ENCODE results near the gene ATXN1.

The ATXN1 gene

GRCh38 chr6:16278048-16278724 is 483.1 kb downstream of the ATXN1 start:
- Histone ChIP-seq H3K27me3 (ENCODE audit: insufficient read depth, poor library complexity, severe bottlenecking) (no peaks in the 10 kb centered on the region), H3K27ac (replicated peaks) (no peak overlapping the region), H3K4me3 (replicated peaks; ENCODE audit: insufficient read depth, low read length) (no peak overlapping the region)
- DNase-seq (ENCODE audit: low read depth in 1 of 2, low spot score in 1 of 2) = no peak
- no peak for TF ChIP-seq CTCF (IDR thresholded peaks at IDR 0.05; ENCODE audit: insufficient read depth, low read length)
- TF ChIP-seq SPI1 (IDR thresholded peaks at IDR 0.05; ENCODE audit: borderline replicate concordance, low read depth) = no peak
- TF ChIP-seq GABPA (IDR thresholded peaks at IDR 0.05; ENCODE audit: low read depth) = no peak

- Histone ChIP-seq H3K27me3 (ENCODE audit: insufficient read depth, poor library complexity, severe bottlenecking) (no peaks in the 10 kb centered on the region), H3K27ac (replicated peaks) (no peak overlapping the region), H3K4me3 (replicated peaks; ENCODE audit: insufficient read depth, low read length) (no peak overlapping the region)
- peak; percentile 24 to 67 for DNase-seq (ENCODE audit: low read depth in 1 of 2, low spot score in 1 of 2)
- TF ChIP-seq CTCF (IDR thresholded peaks at IDR 0.05; ENCODE audit: insufficient read depth, low read length) (peak; percentile 49), SPI1 (IDR thresholded peaks at IDR 0.05; ENCODE audit: borderline replicate concordance, low read depth) (no peak), GABPA (IDR thresholded peaks at IDR 0.05; ENCODE audit: low read depth) (no peak)
These were observed 483.9 kb downstream of the ATXN1 start for GRCh38 chr6:16277101-16277981.

GRCh38 chr6:16274885-16275589 is 486.2 kb downstream of the ATXN1 start:
- no peak for TF ChIP-seq POLR2AphosphoS5 (IDR thresholded peaks at IDR 0.05; ENCODE audit: low read depth)
- no peak for TF ChIP-seq CTCF (IDR thresholded peaks at IDR 0.05; ENCODE audit: insufficient read depth, low read length)
- no peak for TF ChIP-seq REST (IDR thresholded peaks at IDR 0.05; ENCODE audit: insufficient replicate concordance, low read depth)
- no peak for TF ChIP-seq SPI1 (IDR thresholded peaks at IDR 0.05; ENCODE audit: borderline replicate concordance, low read depth)
- no peak for TF ChIP-seq GABPA (IDR thresholded peaks at IDR 0.05; ENCODE audit: low read depth)
- no peak for DNase-seq (ENCODE audit: low read depth in 1 of 2, low spot score in 1 of 2)
- no peak overlapping the region for H3K4me3 ChIP-seq (replicated peaks; ENCODE audit: insufficient read depth, low read length)
- no peaks in the 10 kb centered on the region for H3K27me3 ChIP-seq (ENCODE audit: insufficient read depth, poor library complexity, severe bottlenecking)
- no peak overlapping the region for H3K27ac ChIP-seq (replicated peaks)

DNA sequence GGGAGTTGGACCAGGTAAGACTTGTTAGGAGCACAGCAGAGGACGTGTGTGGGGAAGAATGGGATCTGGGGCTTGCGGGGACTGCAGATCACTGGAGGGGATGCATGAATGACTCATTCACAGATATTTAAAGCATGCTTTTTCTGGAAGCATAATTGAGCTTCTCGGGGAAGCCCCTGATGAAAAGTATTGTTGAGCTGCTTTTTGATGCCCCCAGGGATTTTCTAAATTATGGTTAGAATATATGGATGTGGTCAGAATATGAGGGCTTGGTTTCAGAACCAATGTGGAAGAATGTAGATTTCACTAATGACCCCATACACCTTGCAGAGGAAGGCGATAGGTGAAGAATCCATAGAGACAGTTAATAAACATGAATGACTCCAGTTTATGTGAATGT is 486.8 kb downstream of the ATXN1 start:
- TF ChIP-seq CTCF (IDR thresholded peaks at IDR 0.05; ENCODE audit: insufficient read depth, low read length) = no peak
- TF ChIP-seq POLR2AphosphoS5 (IDR thresholded peaks at IDR 0.05; ENCODE audit: low read depth) = no peak
- TF ChIP-seq REST (IDR thresholded peaks at IDR 0.05; ENCODE audit: insufficient replicate concordance, low read depth) = no peak
- TF ChIP-seq SPI1 (IDR thresholded peaks at IDR 0.05; ENCODE audit: borderline replicate concordance, low read depth) = no peak
- TF ChIP-seq GABPA (IDR thresholded peaks at IDR 0.05; ENCODE audit: low read depth) = no peak
- DNase-seq (ENCODE audit: low read depth in 1 of 2, low spot score in 1 of 2) = no peak

More for the DNA sequence above, 486.8 kb downstream of the ATXN1 start:
- no peak overlapping the region for H3K4me3 ChIP-seq (replicated peaks; ENCODE audit: insufficient read depth, low read length)
- H3K27ac ChIP-seq (replicated peaks) = no peak overlapping the region
- H3K27me3 ChIP-seq (ENCODE audit: insufficient read depth, poor library complexity, severe bottlenecking) = no peaks in the 10 kb centered on the region

Measured in HL-60 (cell line).